ENCODE measurements around the gene PADI3. TPM values are rescaled to one million over a fixed set of nuclear protein-coding genes. Genes with fewer than 3 reads are reported as not detected.

The PADI3 gene
- total RNA-seq = not detected in 2 replicates

GRCh38 chr1:17248781-17249180 lies at the start of gene PADI3:
Gene PADI3, plus strand, starts transcription at chr1:17249098. Its CDS starts 40 bp downstream, at chr1:17249138.

GRCh38 chr1:17204546-17205440 lies 44.1 kb upstream of the PADI3 start, which contains the start of gene PADI1:
Gene PADI1, plus strand, starts transcription at chr1:17205128. Its CDS starts 90 bp downstream, at chr1:17205218.

GRCh38 chr1:17307946-17308345 lies 59.0 kb downstream of the PADI3 start, which contains the start of gene PADI4:
Gene PADI4, plus strand, starts transcription at chr1:17308197. Its CDS starts 26 bp downstream, at chr1:17308223.

Other genes starting within 250 kb of the PADI3 start
- 39.9 and 42.1 TPM in 2 replicates for gene ATP13A2, start 237.2 kb upstream of the PADI3 start, total RNA-seq
- gene SDHB, start 195.1 kb upstream of the PADI3 start, total RNA-seq = 81.0 and 87.0 TPM in 2 replicates
- not detected in 2 replicates for gene PADI2, start 129.6 kb upstream of the PADI3 start, total RNA-seq
- gene PADI1, start 44.0 kb upstream of the PADI3 start, total RNA-seq = not detected in 2 replicates
- not detected in 2 replicates for gene PADI4, start 59.1 kb downstream of the PADI3 start, total RNA-seq
- gene PADI6, start 123.1 kb downstream of the PADI3 start, total RNA-seq = not detected in 2 replicates
- gene RCC2, start 190.6 kb downstream of the PADI3 start, total RNA-seq = 17.7 and 30.6 TPM in 2 replicates

Data from cardiac atrium fibroblast (primary cell).